Pulmonary artery endothelial cell (primary cell): ENCODE results near the gene HBM. TPM values are rescaled to one million over a fixed set of nuclear protein-coding genes. Genes with fewer than 3 reads are reported as not detected.
"Not testable (repeated sequence)": the region's sequence is repeated elsewhere in the genome, so short reads cannot be mapped to it uniquely, and the experiment has no call there.

ENCODE experiments used
- DNase-seq: peaks from one replicate; pipeline ENCODE4 v3.0.0-alpha.2; 2011; ENCODE audit warnings: low read depth, low spot score
- total RNA-seq: library from RNA; depleted of rRNA; stranded (reverse); fragments of >200 nt; gene quantifications from 2 replicates; pipeline ENCODE4 v1.2.3, GENCODE V29; 2014

The HBM gene
- total RNA-seq, 1 donor from 2014 or later, result not detected

DNA sequence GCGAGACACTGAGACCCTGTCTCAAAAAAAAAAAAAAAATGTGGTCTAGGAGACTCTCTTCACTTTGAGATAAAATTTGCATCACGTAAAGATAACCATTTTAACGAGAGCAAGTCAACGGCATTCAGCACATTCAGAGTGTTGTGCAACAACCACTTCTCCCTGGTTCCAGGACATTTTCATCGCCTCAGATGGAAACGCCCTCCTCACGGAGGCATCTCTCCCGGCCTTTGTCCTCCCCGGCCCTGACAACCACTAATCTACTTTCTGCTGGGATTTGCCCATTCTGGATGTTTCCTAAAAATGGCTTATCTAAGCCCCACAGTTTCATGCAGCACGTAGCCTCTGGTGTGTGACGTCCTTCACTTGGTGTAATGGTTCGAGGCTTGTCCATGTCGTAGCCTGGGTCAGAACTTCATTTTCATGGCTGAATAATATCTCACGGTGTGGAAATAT is 21.0 kb upstream of the HBM start:
- no peak for DNase-seq

DNA sequence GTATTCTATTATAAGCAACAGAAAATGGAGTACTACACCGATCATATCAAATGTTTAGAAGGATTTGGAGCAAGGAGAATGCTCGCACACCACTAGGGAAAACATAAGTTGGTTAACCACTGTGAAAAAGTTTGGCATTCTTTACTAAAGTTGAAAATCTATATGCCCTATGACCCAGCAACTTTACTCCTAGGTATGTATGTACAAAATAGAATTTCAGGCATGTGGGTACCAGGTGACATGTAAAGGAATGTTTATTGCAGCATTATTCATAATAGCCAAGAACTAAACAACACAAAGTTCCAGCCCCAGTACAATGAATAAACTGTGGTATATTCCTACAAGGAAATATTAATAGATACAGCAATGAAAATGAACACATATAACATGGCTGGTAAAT is 19.1 kb upstream of the HBM start:
- no peak for DNase-seq

DNA sequence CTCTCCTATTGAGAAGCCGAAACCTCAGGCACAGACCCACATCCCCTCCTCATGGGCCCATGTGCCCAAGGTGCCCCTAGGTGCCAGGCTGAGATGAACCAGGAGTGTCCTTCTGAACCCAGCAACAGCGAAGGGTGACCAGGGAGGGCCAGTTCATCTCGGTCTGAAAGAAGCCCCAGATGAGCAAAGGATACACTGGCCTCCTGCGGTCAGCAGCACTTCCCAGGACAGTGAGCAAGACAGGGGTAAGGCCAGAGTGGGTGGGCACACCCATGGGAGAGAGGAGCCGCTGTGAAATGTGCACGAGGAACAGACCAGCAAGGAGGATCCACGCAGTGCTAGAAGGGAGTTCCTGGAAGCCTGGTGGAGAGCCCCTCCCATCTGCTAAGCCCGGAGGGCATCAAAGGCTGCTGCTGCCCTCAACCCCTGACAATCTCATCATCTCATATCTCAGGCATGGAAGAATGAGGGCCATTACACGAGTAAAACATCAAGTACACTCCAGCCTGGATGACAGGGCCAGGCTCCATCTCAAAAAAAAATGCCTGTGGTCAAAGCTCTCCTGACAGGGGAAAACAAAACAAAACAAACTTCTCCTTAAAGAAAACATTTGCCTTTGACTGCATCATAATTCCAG is 16.6 kb upstream of the HBM start:
- DNase-seq, result no peak

DNA sequence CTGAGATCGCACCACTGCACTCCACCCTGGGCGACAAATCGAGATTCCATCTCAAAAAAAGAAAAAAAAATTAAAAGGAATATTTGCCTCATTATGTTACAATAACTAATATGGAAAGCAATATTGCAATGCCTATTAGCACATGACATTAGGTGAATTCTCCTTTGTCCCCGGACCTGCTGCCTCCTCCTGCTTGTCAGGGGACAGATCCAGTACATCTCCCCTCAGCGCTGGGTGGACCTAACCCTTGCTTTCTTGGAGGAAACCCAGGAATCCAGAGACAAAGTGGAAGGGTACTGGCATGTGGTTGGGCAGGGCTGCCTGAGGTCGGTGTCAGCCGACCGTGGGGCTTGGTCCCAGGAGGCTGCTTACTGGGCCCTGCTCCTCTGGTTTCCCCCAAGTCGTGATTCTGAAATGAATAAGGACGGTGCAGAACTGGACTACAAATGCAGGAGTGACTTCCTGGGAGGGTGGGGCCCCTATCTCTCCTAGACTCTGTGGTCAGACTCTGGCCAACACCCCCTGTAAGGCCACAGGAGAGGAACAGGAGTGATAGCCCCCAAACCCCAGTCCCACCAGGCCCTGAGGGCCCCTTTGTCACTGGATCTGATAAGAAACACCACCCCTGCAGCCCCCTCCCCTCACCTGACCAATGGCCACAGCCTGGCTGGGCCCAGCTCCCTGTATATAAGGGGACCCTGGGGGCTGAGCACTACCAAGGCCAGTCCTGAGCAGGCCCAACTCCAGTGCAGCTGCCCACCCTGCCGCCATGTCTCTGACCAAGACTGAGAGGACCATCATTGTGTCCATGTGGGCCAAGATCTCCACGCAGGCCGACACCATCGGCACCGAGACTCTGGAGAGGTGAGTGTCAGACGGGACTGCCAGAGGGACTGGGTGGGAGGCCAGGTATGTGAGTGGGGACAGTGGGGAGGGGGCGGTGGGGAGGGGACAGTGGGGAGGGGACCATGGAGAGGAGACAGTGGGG is 13.3 kb upstream of the HBM start, which contains the start of gene HBZ:
TSS of gene HBZ (plus strand) at position 504 of the 988 bp plus-strand sequence. CDS start at position 770, 266 bp downstream.
- DNase-seq, result no peak

DNA sequence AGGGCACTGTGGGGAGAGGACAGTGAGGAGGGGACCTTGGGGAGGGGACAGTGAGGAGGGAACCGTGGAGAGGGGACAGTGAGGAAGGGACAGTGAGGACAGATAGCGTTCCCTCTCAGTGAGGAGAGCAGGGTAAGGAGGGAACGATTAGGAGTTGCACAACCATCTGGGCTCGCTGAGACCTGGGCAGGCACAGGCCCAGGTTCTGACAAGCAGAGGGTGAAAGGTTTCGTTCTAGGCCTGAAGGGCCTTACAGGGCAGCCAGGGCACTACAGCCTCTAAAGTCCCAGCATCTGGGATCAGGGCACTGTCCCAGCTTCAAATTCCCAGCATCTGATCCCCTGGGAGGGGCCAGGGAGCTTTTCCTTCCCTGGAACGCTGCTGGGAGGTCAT is 12.7 kb upstream of the HBM start:
- not testable (repeated sequence) for DNase-seq

DNA sequence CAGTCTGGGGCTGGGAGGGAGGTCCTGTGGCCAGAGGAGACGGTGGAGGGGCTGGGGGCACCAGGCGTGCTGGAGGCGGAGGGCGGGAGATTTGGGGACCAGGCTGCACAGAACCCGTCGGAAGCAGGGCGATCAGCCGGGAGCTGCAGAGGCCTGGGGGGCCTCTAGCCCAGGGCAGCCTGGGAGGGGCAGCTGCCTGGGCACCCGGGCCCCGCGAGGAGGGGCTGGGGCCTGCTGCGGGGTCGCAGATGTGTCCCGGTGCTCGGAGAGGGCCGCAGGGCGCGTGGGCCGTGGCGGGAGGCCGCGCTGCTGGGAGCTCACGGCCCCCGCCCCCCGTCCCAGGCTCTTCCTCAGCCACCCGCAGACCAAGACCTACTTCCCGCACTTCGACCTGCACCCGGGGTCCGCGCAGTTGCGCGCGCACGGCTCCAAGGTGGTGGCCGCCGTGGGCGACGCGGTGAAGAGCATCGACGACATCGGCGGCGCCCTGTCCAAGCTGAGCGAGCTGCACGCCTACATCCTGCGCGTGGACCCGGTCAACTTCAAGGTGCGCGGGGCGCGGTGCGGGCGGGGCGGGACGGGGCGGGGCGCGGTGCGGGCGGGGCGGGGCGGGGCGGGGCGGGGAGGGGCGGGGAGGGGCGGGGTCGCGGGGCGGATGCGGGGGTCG is 12.1 kb upstream of the HBM start:
- DNase-seq, result not testable (repeated sequence)

DNA sequence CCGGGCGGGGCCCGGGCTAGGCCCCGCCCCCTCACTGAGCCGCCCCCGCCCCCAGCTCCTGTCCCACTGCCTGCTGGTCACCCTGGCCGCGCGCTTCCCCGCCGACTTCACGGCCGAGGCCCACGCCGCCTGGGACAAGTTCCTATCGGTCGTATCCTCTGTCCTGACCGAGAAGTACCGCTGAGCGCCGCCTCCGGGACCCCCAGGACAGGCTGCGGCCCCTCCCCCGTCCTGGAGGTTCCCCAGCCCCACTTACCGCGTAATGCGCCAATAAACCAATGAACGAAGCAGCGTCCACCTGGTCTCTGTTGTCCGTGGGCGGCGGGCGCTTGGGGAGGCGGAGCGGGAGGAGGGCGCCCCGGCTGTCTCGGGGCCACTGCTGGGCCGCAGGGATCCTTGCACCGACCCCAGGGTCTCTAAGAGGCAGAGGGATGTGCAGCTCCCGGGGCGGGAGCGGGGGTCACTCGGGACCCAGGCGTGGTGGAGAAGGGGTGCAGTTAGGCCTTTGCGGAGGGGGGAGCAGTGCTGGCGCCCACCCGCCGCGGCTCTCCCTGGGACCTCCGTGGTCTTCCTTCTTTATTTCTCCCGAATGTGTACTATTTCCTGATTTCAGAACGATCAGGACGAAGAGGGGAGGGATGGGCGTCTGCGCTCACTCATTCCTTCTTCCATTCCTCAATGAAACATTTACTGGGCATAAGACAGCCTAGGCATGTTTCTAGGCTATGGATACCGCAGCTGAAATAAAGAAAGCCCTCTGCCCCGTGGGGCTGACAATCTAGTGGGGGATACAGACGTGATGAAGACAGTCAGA is 11.4 kb upstream of the HBM start:
- no peak for DNase-seq

DNA sequence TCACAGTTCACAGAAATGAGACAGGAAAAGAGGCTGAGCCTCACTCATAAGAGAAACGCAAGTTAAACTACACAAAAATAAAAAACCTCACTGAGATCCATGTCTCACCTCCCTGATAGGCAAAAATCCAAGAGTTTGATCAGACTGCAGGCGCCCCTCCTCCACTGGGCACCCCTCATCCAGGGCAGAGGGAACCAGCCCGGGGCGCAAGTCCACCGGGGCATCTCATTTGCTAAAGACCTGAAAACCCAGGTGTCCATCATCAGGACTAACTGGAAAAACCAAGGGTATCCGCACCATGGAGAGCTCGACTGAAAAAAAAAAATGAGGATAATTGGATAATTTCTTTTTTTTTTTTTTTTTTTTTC is 10.8 kb upstream of the HBM start:
- no peak for DNase-seq

DNA sequence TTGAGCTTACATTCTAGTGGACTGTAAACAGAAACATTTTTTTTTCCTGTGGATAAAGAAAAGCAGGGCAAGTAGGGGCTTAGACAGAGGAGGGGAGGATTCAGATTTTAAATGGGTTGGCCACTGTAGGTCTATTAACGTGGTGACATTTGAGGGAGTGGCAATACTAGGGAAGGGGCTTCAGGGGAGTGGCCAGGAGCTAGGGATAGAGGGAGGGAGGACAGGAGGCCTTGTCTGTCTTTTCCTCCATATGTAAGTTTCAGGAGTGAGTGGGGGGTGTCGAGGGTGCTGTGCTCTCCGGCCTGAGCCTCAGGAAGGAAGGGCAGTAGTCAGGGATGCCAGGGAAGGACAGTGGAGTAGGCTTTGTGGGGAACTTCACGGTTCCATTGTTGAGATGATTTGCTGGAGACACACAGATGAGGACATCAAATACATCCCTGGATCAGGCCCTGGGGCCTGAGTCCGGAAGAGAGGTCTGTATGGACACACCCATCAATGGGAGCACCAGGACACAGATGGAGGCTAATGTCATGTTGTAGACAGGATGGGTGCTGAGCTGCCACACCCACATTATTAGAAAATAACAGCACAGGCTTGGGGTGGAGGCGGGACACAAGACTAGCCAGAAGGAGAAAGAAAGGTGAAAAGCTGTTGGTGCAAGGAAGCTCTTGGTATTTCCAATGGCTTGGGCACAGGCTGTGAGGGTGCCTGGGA is 6.5 kb upstream of the HBM start:
- no peak for DNase-seq

DNA sequence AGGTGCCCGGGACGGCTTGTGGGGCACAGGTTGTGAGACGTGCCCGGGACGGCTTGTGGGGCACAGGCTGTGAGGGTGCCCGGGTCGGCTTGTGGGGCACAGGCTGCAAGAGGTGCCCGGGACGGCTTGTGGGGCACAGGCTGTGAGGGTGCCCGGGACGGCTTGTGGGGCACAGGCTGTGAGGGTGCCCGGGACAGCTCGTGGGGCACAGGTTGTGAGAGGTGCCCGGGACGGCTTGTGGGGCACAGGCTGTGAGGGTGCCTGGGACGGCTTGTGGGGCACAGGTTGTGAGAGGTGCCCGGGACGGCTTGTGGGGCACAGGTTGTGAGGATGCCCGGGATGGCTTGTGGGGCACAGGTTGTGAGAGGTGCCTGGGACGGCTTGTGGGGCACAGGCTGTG is 5.5 kb upstream of the HBM start:
- DNase-seq, result not testable (repeated sequence)

DNA sequence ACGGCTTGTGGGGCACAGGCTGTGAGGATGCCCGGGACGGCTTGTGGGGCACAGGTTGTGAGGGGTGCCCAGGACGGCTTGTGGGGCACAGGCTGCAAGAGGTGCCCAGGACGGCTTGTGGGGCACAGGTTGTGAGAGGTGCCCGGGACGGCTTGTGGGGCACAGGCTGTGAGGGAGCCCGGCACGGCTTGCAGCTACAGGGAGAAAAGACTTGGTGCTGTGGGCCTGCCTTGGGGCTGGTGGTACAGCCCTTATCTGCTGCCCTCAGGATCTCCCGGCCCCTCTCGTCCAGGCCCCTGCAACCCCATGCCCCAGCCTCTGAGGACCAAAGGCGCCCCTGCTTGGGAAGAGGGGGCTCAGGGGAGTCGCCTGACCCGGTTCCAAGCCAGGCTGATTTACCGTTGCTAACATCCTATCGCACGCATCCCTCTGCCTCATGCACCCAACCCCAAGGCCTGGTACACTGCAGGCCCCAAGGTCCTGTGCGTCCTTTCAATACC is 5.0 kb upstream of the HBM start:
- no peak for DNase-seq

DNA sequence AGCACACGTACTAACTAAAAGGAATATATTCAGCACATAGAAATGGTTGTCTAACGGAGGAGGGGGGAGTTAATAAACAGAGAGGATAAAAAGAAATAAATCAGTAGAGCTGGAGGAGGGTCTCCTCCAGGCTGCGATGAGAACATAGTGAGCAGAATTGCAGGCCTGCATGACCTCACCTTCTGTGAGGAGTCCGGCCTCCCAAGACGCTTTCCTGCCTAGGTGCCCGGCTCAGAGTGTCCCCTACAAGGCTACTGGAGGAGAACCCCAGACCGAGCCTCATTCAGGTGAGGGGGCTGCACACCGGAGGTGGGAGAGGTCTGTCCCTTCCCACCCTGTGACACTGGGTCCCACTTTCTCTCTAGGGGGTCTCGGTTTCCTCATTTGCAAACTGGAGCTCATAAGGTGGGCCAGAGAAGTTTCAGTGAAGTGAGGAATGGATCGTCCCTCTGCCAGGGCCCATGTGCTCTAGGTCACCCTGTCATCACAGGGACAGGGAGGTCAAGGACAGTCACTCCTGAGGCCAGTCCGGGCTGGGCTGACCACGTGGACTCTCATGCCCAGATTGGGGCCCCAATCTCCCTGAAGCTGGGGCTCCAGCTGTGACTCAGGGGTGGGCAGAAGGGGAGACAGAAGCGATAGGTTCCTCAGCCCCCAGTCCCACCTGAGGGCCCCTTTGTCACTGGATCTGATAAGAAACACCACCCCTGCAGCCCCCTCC is 3.3 kb upstream of the HBM start:
- DNase-seq, result no peak

DNA sequence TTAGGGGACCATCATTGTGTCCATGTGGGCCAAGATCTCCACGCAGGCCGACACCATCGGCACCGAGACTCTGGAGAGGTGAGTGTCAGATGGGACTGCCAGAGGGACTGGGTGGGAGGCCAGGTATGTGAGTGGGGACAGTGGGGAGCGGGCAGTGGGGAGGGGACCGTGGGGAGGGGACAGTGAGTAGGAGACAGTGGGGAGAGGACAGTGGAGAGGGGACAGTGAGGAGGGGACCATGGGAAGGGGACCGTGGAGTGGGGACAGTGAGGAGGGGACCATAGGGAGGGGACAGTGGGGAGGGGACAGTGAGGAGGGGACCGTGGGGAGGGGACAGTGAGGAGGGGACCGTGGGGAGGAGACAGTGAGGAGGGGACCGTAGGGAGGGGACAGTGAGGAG is 2.6 kb upstream of the HBM start:
- not testable (repeated sequence) for DNase-seq

DNA sequence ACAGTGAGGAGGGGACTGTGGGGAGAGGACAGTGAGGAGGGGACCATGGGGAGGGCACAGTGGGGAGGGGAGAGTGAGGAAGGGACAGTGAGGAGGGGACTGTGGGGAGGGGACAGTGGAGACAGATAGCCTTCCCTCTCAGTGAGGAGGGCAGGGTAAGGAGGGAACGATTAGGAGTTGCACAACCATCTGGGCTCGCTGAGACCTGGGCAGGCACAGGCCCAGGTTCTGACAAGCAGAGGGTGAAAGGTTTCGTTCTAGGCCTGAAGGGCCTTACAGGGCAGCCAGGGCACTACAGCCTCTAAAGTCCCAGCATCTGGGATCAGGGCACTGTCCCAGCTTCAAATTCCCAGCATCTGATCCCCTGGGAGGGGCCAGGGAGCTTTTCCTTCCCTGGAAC is 2.1 kb upstream of the HBM start:
- DNase-seq, result not testable (repeated sequence)

DNA sequence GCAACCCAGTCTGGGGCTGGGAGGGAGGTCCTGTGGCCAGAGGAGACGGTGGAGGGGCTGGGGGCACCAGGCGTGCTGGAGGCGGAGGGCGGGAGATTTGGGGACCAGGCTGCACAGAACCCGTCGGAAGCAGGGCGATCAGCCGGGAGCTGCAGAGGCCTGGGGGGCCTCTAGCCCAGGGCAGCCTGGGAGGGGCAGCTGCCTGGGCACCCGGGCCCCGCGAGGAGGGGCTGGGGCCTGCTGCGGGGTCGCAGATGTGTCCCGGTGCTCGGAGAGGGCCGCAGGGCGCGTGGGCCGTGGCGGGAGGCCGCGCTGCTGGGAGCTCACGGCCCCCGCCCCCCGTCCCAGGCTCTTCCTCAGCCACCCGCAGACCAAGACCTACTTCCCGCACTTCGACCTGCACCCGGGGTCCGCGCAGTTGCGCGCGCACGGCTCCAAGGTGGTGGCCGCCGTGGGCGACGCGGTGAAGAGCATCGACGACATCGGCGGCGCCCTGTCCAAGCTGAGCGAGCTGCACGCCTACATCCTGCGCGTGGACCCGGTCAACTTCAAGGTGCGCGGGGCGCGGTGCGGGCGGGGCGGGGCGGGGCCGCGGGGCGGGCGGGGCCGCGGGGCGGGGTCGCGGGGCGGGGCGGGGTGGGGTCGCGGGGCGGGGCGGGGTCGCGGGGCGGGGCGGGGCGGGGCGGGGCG is 1.5 kb upstream of the HBM start:
- not testable (repeated sequence) for DNase-seq

DNA sequence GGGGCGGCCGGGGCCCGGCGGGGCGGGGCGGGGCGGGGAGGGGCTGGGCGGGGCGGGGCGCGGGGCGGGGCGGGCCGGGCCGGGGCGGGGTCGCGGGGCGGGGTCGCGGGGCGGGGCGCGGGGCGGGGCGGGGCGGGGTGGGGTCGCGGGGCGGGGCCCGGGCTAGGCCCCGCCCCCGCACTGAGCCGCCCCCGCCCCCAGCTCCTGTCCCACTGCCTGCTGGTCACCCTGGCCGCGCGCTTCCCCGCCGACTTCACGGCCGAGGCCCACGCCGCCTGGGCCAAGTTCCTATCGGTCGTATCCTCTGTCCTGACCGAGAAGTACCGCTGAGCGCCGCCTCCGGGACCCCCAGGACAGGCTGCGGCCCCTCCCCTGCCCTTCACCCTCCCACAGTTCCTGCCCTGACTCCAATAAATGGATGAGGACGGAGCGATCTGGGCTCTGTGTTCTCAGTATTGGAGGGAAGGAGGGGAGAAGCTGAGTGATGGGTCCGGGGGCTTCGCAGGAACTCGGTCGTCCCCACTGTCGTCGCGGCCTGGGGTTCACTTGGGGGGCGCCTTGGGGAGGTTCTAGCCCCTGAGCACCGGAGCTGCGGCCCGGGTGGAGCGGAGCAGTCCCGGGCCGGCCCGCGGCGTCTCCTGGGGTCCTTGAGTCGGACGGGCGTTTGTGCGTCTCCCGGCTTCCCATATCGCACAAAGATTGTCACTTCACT is 795 bp upstream of the HBM start:
- no peak for DNase-seq

DNA sequence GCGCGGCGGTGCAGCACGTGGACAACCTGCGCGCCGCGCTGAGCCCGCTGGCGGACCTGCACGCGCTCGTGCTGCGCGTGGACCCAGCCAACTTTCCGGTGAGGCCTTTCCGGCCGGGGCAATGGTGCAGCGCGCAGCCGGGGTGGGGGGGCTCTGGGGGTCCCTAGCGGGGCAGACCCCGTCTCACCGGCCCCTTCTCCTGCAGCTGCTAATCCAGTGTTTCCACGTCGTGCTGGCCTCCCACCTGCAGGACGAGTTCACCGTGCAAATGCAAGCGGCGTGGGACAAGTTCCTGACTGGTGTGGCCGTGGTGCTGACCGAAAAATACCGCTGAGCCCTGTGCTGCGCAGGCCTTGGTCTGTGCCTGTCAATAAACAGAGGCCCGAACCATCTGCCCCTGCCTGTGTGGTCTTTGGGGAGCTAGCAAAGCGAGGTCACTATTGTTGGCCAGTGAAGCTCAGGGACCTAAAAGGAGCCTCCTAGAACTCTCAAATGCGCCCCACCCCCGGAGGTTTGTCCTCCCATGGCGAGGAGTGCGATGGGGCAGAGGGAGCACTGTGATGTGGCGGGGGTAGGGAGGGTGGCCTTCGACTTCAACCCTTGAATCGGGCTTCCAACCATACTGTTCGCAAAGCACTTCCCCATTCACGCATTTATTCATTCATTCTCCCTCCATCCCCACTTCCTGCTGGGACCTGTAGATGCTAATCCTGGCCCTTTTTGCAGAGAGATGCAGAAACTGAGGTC is 770 bp downstream of the HBM start:
- DNase-seq, result no peak
